Fibroblast of peridontal ligament (primary cell): Measurements from ENCODE around the gene ATP5MC3.
"Not testable (repeated sequence)": the region's sequence is repeated elsewhere in the genome, so short reads cannot be mapped to it uniquely, and the experiment has no call there.

Source experiments
- DNase-seq: peaks from one replicate; pipeline ENCODE4 v3.0.0-alpha.2; 2010; ENCODE audit errors: extremely low read depth

The ATP5MC3 gene

DNA sequence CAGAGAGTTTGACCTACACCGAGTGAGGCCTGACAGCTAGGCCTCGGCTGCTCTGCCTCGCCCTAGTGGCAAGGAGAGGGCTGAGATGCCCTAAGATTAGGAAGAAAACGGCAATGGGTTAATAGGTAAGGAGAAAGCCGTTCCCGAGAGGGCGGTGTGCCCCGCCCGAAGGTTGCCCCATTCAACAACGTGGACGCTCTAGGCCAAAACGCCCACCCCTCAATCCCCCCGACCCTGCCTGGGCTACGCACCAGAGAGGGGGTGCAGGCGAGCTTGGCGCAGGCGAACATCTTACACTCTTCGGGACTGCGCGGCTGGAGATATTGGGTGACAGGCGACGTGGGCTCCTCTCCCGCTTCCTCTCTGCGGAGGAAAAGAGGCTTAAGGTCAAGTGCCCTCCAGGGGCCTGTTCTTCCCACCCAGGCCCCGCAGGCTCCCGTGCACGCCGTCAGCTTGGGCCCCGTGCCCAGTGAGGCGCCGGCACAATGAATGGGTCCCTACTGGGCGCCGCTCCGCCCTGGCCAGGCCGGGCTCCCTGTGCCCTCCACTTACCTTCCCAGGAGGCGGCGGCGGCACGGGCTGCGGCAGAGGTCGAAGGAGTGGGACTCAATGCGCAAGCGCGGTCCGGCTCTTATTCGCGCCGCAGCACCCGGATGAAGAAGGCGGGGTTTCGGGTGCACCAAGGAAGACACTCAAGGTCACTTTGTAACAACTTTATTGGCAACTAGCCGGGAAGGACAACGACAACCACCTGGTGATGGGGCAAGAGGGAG, at the start of gene ATP5MC3:
Gene ATP5MC3, minus strand, starts transcription at position 607 of the 773 bp plus-strand sequence. Its CDS starts 317 bp downstream, at position 290.
- peak; percentile 95 for DNase-seq

DNA sequence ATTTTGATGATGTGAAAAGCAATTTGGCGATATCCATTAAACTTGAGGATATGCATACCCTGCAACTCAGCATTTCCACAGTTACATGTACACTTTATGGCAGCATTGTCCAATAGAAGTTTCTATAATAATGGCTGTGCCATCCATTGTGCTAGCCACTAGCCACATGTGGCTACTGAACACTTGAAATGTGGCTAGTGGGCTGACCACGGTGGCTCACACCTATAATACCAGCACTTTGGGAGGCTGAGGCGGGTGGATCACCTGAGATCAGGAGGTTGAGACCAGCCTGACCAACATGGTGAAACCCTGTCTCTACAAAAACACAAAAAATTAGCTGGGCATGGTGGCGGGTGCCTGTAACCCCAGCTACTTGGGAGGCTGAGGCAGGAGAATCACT, 47.1 kb upstream of the ATP5MC3 start:
- DNase-seq: not testable (repeated sequence)

DNA sequence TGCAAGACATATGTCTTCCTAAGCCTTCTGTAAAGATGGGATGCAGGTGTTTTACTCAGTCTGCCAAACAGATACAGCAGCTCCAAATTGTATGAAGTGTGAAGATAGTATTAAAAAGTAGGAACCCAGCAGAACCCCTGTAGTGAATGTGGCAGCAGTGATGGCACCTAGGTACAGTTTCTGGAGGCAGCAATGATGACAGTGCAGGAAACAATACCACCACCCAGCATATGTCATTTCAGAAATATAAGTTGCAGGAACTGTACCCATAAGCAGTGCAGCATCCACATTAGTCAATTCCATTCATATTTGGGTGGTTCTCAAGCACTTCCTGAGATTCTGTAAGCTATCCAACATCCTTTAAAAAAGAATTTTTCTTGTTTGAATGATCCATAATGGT, 46.7 kb upstream of the ATP5MC3 start:
- no peak for DNase-seq

DNA sequence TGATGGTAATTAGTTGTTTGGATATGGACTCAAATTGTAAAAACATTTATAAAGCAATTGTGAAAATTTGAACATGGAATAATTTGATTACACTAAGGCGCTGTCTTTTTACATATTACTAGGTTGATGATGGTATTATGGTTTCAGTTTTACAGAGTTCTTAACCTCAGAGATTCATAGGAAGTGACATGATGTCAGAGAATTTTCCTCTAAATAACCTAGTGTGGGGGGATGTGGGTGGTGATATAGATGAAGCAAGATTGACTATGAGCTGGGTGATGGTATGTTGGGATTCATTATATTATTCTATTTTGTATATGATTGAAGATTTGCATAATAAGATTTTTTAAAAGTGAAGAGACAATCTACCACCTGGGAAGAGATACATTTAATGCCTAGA, 45.9 kb upstream of the ATP5MC3 start:
- DNase-seq: no peak

DNA sequence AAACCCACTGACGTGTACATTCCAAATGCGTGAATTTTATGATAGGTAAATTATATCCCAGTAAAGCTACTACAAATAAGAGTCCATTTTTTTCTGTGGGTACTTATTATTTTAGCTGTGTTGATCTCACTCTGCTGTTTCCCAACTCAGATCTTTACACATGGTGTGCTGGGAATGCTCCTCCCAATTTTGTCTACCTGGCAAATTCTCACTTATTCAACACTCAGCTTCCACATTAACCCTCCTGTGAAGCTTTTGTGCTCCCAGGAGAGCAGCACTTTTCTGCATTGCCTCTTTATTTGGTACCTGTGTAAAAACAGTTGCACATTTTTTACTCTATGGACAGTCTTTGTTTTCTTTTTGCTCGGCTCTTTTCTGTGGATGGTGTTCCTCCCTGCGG, 38.6 kb upstream of the ATP5MC3 start:
- DNase-seq: no peak

DNA sequence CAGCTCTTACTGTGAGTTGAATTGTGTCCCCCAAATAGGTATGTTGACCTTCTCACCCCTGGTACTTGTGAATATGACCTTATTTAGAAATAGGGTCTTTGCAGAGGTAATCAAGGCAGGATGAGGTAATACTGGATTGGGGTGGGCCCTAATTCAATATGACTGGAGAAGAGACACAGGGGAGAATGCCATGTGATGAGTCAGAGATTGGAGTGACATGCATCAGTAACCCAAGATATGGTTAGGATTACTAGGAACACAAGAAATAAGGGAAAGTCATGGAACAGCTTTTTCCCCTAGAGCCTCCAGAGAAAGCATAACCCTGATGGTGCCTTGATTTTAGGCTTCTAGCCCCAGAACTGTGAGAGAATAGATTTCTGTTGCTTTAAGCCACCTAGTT, 37.0 kb upstream of the ATP5MC3 start:
- DNase-seq: no peak

DNA sequence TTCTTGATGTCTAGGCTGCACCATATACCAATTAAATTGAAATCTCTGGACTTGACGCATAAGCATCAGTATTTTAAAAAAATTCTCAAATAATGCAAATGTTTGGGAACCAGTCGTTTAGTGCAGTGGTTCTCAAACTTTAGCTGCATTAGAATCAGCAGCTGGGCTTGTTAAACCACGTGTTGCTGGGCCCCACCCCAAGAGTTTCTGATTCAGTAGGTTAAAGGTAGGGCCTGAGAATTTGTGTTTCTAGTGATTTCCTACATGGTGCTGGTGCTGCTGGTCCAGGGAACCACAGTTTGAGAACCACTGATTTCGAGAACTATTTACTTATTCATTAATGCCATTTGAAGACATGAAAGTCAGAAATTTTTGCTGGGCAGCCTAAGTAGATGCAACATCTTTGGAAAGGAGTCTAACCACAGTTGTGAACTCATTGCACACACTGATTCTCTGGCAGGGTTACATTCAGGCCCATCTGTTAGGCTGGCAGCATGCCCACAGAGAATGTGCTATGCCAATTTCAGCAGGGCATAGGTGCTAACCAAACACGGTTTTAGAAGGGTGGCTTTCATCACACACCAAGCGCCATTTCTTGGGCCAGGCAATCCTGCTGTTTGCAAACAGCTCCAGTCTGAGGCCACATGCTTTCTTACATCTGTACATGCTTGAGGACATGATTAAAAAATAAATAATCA, 26.4 kb upstream of the ATP5MC3 start:
- peak; percentile 14 for DNase-seq

DNA sequence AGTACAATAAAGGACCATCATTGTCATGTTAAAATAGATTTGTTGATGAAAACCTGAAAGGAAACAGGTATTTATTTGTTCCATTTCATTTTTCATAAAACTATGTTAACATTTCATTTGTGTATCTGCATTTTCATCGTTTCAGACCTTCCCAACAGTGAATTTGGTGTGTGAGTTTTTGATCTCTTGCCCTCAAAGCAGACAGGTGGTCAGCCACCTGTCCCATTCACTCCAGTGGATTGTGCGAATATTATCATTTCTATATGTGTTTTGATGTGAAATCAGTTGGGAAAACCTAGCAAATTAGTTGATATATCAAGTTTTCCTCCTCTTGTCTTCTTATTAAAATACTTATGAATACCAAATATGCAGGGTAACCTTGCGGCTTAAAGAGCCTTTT, 25.4 kb upstream of the ATP5MC3 start:
- DNase-seq: no peak

DNA sequence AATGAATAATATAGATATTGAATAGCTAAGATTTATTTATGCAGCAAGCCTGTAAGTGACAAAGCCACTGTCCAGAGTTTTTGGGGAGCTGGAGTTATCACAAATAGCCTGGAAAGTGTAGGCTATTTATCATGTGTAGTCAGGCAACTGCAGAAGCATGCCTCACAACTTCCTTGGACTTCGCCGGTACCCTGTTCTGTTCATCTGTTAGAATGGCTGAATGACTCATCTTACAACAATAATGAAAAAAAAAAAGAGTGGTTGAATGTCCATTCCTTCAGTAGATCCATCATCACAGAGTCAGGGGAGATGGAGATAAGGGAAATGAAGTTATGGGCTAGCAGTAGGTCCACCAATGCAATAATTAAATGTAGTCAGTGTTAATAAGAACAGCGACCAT, 24.0 kb upstream of the ATP5MC3 start:
- DNase-seq: peak; percentile 6

DNA sequence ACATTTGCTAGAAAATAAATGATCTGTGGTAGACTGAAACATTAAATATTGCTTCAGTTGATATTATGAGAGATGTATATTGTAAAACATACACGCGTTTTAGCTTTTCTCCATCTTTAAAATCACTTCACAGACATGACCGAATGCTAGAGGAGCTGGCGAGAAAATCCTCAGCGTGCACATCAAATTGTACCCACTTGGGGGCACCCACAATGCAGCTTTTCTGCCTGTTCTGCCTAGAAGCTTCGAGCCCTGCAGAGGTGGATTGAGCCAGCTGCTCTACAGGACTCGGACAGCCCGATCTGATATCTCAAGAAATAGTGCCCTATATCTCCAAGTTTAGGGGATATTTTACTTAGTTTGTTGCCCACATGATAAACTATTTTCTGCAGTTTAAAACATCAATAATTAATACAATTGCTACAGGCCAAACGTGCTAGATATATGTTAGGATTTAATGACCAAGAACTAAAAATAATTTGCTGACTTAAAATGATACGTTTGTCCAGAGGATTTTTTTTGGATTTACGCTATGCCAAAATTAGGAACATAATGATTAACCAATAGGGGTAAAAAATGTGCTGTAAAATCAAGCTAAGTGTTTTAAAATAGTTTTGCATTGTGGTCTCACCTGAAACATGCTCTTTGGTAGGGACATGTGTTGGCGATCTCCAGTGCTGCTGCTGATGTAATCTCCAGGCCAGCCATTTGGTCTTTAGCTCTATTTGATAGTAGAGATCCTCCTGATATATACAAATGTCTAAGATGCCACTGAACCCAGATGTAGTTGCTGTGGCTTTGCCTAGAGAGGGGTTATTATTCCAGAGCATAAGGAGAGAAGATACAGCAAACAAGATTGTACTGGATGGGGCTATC, 22.3 kb upstream of the ATP5MC3 start:
- DNase-seq: peak; percentile 51

DNA sequence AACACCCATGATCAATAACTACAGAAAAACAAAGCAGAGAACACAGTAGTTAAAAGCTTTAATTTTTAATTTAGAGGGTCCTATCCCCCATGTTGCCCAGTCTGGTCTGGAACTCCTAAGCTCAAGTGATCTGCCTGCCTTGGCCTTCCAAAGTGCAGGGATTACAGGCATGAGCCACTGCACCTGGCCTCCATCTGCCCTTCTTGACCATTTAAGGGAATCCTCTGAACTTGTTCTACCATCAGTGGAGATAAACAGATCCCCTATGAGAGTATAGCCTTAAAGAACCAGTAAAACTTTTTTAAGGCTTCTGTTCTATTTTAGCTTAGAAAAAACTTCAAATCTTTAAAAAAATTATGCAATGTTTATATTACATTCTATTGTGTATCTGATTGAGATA, 13.5 kb upstream of the ATP5MC3 start:
- DNase-seq: no peak

DNA sequence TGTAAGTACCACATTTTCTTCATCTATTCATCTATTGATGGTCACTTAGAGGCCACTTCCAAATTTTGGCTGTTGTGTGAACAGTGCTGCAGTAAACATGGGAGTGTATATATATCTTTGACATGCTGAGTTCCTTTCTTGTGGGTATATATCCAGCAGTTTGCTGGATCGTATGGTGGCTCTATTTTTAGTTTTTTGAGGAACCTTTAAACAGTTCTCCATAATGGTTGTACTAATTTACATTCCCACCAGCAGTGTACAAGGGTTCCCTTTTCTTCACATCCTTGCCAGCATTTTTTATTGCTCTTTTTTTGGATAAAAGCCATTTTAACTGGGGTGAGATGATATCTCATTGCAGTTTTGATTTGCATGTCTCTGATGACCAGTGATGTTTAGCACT, 7.3 kb upstream of the ATP5MC3 start:
- DNase-seq: no peak

DNA sequence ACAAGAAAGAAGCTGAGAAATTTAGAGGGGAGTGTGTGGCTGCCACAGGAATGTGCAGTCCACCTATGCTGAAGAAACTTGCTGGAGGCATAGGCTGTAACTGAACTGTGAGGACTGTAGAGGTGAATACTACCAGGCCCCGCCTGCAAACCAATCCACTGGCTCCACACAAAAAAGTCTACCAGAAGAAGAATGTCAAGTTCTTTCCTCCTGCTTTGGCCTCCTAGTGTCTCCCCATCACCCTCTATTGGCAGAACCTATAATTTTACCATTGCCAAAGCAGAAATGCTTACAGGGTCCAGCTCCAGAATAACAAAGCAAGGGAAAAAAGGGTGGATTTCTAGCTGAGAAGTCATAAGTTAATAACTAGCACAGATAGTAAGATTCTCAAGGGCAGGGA, 5.9 kb upstream of the ATP5MC3 start:
- DNase-seq: no peak

DNA sequence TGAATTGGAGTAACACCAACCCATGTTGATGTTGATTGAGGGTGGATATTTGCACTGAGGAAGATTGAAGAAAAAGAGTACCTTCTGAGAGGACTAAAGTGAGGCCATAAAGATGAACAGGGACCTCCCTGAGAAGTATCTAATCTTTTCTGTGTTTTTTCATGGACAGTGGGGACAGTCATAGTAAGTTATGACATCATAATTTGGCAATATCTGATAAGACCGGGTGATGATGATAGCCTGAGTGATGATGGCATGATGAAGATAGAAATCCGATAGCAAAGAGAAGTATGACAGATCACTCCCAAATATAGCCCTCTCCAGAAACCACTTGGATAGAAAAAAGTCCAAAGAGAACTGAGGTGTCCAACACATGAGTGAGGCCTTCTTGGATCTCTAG, 2.2 kb upstream of the ATP5MC3 start:
- DNase-seq: no peak

DNA sequence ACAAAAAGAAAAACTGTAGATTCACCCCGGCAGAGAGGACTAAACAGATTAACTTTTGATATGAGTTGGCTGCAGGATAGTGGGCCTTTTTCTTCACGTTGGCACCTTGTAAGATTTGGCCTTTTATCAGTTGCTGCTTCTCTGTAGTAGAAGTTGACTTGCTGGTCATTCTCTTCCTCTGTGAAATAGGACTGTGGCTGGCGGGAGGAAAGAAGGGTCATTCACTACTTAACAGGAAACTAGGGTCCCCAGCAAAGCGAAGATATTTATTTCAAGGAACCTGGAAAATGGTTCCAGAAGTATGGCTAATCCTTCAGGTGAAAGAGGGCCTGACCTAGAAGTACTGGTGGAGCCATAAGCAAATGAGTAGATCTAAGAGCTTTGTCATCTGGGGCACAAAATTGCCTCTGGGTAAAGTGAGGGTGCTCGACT, 383 bp upstream of the ATP5MC3 start:
- DNase-seq: no peak

DNA sequence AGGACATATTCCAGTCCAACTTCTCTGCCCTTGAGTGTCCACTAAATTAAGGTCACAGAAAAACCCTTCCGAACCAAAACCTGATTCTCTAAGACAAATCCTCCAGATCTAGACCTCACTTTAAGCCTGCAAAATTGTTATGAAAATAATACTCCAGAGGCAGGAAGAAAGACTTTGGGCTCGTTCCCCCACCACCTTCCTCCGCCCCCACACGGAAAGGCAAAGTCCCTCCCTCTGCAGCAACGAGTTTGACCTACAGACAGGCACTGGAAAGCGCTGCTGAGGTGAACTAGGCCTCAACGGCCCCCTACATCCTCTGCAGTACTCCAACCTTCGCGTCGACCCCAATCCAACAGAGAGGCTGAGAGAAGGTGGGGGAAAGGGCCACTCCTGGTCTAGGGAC, 808 bp downstream of the ATP5MC3 start:
- DNase-seq: peak; percentile 53

DNA sequence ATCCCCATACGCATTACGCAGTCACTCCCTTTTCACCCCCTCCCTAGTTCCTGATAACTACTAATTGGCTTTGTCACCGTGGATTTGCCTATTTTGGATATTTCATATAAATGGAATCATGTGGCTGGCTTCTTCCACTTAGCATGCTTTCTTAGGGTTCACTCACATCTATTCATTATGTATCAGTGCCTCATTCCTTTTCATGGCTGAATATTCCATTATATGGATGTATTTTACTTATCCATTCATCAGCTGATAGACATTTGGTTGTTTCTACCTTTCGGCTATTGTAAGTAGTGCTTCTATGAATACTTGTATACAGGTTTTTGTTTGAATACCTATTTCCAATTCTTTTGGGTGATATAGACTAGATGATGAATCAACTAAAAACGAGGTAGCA, 4.9 kb downstream of the ATP5MC3 start:
- DNase-seq: no peak

DNA sequence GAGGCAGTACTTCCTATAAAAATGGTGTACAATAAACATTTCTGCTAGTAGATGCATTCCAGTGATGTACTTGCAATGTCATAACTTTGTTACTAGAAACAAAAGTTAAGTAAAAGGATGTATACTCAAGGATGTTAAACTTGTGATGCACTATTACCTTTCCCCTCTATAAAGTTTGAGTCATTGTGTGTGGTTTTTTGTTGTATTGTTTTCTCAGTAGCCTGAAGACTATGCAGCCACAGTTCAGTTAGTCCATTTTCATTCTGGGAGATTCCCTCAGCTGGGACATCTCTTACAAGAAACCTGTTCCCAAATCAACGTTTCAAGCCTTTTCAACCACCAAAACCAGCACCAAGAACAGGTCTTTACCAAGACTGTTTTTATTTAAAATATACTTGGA, 5.6 kb downstream of the ATP5MC3 start:
- no peak for DNase-seq

DNA sequence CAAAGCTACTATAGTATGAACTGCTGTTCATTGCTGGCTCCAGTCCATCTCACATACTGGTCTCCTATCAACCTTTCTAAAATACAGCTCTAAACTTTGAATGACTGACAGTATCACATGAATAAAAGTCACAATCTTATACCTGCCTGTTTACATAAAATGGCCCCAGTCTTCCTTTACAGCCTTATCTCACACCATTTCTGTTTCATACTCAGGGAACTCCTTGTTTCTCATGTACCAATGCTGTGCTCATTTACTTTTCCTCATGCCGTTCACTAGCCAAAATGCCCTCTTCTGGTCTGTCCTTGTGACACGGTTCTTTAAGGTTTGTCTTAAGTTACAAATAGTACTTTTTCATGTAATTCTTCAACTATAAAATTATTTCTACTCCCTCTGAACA, 6.2 kb downstream of the ATP5MC3 start:
- no peak for DNase-seq

DNA sequence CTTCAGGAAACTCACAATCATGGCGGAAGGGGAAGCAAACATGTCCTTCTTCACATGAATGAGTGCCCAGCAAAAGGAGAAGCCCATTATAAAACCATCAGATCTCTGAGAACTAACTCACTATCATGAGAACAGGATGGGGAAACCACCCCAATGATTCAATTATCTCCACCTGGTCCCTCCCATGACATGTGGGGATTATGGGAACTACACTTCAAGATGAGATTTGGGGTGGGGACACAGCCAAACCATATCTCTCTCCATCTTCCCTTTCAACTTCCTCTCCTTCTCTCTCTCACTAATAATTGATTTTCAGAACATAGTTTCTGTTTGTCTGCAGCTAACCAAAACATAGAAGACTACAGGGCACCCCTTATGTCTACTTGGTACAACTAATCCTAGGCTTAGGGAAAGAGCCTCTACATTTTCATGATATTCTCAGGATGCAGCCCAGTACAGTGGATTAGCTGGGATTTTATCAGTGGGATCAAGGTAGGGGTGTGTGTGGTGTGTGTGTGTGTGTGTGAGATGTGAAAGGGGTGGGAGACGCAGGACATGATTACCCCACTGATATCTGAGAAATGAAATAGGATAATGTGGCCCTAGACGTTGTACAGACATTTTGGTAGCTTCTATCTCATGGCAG, 10.7 kb downstream of the ATP5MC3 start:
- no peak for DNase-seq

DNA sequence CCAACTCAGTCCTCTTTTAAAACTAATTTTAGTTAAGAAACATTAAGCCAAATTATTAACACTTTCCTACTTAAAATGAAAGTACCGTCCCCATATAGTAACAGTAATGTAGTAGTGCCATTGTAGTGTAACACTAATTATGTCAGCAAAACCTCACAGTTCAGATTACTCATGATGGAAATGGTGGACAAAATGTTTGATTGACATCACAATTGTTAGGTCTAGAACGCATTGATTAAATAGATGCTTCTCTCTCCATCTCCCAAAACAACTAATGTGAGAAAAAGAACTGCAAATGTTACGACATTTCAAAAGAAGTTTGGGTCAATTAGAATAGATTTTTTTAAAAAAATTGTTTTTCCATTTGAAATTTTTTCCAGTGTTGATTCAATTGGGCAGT, 12.3 kb downstream of the ATP5MC3 start:
- no peak for DNase-seq

DNA sequence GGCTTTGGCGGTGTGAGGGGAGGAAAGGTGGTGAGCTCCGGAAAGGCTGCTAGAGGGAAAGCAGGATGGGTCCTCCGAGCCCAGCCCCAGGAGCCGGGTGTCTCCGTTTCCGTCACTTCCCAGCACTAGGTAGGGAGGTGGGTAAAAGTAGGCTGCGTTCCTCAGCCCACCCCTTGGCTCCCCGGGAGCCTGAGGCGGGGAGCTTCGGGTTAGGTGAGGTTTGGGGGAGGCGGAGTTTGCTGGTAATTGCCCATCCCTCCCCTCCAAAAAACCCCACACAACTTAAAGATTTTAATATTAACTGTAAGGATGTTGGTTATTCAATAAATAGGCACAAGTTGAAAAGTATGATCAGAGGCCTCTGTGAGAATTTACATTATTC, 13.0 kb downstream of the ATP5MC3 start:
- DNase-seq: no peak
